ENCODE measurements around the gene PEMT. TPM values are rescaled to one million over a fixed set of nuclear protein-coding genes. Genes with fewer than 3 reads are reported as not detected.

Gene PEMT
- total and polyA plus RNA-seq, 10 donors: 8.9 to 21.3 (median 14.8) TPM

GRCh38 chr17:17626840-17627239 is 35.3 kb upstream of the PEMT start:
- 90 to 94% (median 91%) methylated on average over 7 to 8 of the region's 8 CpGs for WGBS, 5 donors
- H3K27ac ChIP-seq: no peak overlapping the region
- intact Hi-C loops (cut with DNase I; ENCODE audit: low total_unique reads): no loop called here
- peaks cover 0 to 12% (median 4%) of the 10 kb centered on the region in 6 donors for H3K4me1 ChIP-seq
- no peak overlapping the region for H3K4me3 ChIP-seq
- TF ChIP-seq POLR2A (IDR thresholded peaks at IDR 0.05) (no peak), CTCF (IDR thresholded peaks at IDR 0.05 in 8 of 11, conservative IDR thresholded peaks at IDR 0.05 in 3 of 11) (no peak)
- DNase-seq: no peak
- H3K9me3 ChIP-seq: no peaks in the 10 kb centered on the region
- no peaks in the 10 kb centered on the region for H3K27me3 ChIP-seq (replicated peaks in 1 of 7)
- no peaks in the 10 kb centered on the region for H3K36me3 ChIP-seq

- peaks cover 0 to 17% (median 5%) of the 10 kb centered on the region in 6 donors for H3K4me1 ChIP-seq
- no peak for DNase-seq
- 75 to 84% (median 81%) methylated on average over 15 to 19 of the region's 19 CpGs for WGBS, 5 donors
Measured at GRCh38 chr17:17626151-17626805, 34.8 kb upstream of the PEMT start.

GRCh38 chr17:17624741-17625140 is 33.2 kb upstream of the PEMT start:
- no peak overlapping the region for H3K4me3 ChIP-seq
- TF ChIP-seq CTCF (IDR thresholded peaks at IDR 0.05 in 8 of 11, conservative IDR thresholded peaks at IDR 0.05 in 3 of 11) (no peak), POLR2A (IDR thresholded peaks at IDR 0.05) (no peak), POLR2AphosphoS5 (IDR thresholded peaks at IDR 0.05) (no peak)
- intact Hi-C loops (cut with DNase I; ENCODE audit: low total_unique reads): no loop called here
- no peak overlapping the region for H3K27ac ChIP-seq
- no peaks in the 10 kb centered on the region for H3K36me3 ChIP-seq
- 70 to 87% (median 77%) methylated on average over 9 of the region's 9 CpGs for WGBS, 5 donors
- no peaks in the 10 kb centered on the region for H3K9me3 ChIP-seq
- H3K4me1 ChIP-seq: peaks cover 0 to 22% (median 5%) of the 10 kb centered on the region in 6 donors
- no peaks in the 10 kb centered on the region for H3K27me3 ChIP-seq (replicated peaks in 1 of 7)
- no peak for DNase-seq

More at GRCh38 chr17:17626151-17626805, 34.8 kb upstream of the PEMT start:
- no peak overlapping the region for H3K4me3 ChIP-seq
- H3K27ac ChIP-seq: no peak overlapping the region
- H3K36me3 ChIP-seq: no peaks in the 10 kb centered on the region
- no peaks in the 10 kb centered on the region for H3K9me3 ChIP-seq
- no peaks in the 10 kb centered on the region for H3K27me3 ChIP-seq (replicated peaks in 1 of 7)
- TF ChIP-seq POLR2AphosphoS5 (IDR thresholded peaks at IDR 0.05): no peak
- no peak for TF ChIP-seq POLR2A (IDR thresholded peaks at IDR 0.05)
- TF ChIP-seq CTCF (IDR thresholded peaks at IDR 0.05 in 8 of 11, conservative IDR thresholded peaks at IDR 0.05 in 3 of 11): no peak
- intact Hi-C loops (cut with DNase I; ENCODE audit: low total_unique reads): no loop called here

- Histone ChIP-seq H3K27me3 (replicated peaks in 1 of 7) (no peaks in the 10 kb centered on the region), H3K4me3 (no peak overlapping the region), H3K27ac (no peak overlapping the region), H3K9me3 (no peaks in the 10 kb centered on the region), H3K36me3 (no peaks in the 10 kb centered on the region), H3K4me1 (peaks cover 0 to 18% (median 5%) of the 10 kb centered on the region in 6 donors)
- DNase-seq: no peak
- no peak for TF ChIP-seq CTCF (IDR thresholded peaks at IDR 0.05 in 8 of 11, conservative IDR thresholded peaks at IDR 0.05 in 3 of 11)
- no peak for TF ChIP-seq POLR2A (IDR thresholded peaks at IDR 0.05)
- TF ChIP-seq POLR2AphosphoS5 (IDR thresholded peaks at IDR 0.05): no peak
- 87 to 94% (median 94%) methylated on average over 9 of the region's 9 CpGs for WGBS, 5 donors
- intact Hi-C loops (cut with DNase I; ENCODE audit: low total_unique reads): no loop called here
Measured at GRCh38 chr17:17623904-17624303, 32.4 kb upstream of the PEMT start.
